CD4-positive, alpha-beta T cell treated with Interleukin-2 at 100 ng/mL for 4 hours (primary cell): Measurements from ENCODE around the gene EXOC4.

Source experiments
- DNase-seq: peaks from one replicate; pipeline ENCODE4 v3.0.0-alpha.2; 2020; ENCODE audit warnings: low spot score

The EXOC4 gene

GRCh38 chr7:133830081-133830480, 577.2 kb downstream of the EXOC4 start:
- DNase-seq: no peak

GRCh38 chr7:133836666-133837065, 583.8 kb downstream of the EXOC4 start:
- DNase-seq: no peak

GRCh38 chr7:133837224-133837623, 584.3 kb downstream of the EXOC4 start:
- DNase-seq: no peak

DNA sequence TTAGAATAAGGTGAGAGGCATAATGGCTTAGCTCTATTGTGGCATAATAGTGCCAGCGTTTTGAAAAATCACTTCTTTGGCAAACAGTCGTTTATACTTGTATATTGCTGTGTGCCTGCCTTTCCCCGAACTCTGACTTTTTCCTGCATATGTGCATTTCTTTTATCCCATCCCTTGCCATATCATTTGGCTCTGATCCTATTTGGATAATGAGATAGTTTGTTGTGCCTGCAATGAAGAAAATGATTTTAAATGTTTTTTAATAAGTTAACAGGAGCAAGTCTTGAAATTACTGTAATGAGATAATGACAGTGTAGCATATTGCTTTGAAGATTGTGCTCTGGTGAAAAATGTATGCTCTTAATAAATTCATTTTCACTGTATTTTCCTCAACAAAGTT, 586.2 kb downstream of the EXOC4 start:
- no peak for DNase-seq

DNA sequence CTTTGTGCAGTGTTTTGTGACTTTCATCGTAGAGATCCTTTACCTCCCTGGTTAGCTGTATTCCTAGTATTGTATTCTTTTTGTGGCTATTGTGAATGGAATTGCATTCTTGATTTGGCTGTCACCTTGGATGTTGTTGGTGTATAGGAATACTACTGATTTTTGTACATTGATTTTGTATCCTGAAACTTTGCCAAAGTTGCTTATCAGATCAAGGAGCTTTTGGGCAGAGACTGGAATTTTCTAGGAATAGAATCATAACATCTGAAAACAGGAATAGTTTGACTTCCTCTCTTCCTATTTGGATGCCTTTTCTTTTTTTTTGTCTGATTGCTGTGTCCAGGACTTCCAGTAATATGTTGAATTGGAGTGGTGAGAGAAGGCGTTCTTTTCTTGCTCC, 590.5 kb downstream of the EXOC4 start:
- DNase-seq: no peak

DNA sequence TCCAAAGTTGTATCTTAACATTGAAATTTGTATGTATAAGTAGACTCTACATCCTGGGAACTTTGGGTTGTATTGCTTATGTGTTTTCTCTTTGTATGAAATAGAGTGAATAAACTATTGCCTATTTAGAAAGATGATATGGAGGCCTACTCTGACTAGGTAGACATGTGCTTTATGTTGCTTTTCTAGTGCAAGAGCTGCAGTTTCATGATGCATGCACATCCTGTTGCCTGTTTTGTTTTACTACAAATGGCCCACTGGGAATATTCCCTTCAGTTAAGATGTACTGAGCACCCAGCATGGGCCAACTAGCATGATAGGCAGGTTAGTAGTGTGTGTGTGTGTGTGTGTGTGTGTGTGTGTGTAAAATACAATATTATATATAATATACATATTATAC, 592.1 kb downstream of the EXOC4 start:
- DNase-seq: no peak

- no peak for DNase-seq
Observed at GRCh38 chr7:133846203-133846945, 593.5 kb downstream of the EXOC4 start.

GRCh38 chr7:133850497-133851280, 597.8 kb downstream of the EXOC4 start:
- DNase-seq: no peak

- DNase-seq: no peak
Observed at GRCh38 chr7:133851411-133851810, 598.5 kb downstream of the EXOC4 start.

DNA sequence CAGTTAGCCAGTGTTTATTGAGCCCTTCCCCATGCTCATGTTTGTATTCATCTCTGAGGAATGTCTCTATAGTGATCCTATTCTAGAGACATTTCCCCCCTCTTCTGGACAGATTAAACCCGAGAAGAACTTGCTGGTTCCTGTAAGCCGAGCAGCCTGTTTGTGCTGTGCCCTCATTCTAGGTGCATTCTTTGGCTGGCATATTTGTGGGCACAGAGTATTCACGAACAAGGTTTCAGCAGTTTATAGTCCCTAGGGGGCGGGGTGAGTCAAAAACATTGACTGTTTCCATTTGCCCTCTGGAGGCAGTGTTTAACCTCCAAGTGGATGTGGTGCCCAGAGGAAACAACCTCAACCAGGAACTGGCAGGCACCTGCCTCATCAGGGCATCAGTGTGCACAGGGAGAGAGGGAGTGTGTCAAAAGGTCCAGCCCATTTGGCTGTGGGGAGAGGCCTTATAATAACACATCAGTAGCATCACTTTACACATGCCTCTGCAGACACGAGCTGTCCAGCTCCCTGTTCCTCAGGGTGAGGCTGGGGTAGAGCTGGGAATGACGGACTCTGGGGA, 600.9 kb downstream of the EXOC4 start:
- no peak for DNase-seq

- peak; percentile 10 for DNase-seq
Observed at GRCh38 chr7:133854739-133855138, 601.9 kb downstream of the EXOC4 start.

DNA sequence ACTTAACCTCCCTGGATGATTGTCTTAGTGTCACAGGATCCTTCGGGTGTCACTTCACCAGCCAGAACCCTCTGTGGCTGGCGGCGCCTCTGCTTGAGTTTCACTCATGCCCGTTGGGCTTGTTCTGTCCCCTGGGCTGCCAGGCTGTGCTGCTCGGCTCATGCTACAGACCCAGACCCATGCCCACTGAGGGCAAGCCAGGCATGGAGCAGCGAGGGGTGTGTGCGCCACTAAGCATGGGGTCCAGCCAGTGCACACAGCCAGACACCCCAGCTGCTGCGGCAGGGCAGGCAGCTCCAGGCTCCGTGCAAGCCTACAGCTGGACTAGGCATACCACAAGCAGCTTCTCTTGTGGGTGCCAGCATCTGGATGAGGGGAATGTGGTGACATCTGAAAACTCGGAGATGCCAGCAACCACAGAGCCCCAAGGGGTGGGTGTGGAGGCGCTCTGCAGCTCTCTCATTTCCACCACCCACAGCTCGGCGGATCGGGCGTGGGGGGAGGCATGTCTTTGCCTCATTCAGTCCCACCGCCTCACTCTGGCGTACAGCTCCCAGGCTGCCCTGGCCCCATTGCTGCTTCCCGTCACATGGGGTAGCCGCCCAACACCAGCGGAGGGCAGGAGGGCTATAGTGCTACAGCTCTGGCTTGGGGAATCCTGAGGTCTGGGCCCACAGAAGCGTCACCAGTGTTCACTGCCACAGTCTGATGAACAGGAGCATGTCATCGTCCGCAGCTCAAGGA, 604.7 kb downstream of the EXOC4 start:
- no peak for DNase-seq

GRCh38 chr7:133858311-133858710, 605.4 kb downstream of the EXOC4 start:
- no peak for DNase-seq

DNA sequence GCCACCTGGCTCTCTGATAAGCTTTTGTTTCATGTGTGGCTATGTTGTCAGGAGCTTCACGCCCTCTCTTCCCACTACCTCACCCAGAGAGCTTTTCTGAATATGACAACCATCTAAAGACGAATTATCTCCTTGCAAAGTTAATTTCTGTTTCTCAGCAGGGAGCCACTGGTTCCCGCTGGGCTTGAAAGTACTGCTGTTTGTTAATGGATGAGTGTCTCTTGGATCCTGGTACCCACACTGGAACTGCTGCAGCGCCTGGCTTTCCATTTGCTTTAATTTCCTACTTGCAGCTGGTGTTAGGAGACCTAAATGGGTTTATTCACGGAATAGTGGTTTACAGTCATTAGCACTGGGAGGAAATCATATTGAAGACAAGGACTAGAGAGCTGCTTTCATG, 606.4 kb downstream of the EXOC4 start:
- DNase-seq: no peak

- DNase-seq: no peak
Observed at GRCh38 chr7:133859871-133860450, 607.1 kb downstream of the EXOC4 start.

GRCh38 chr7:133860628-133861335, 607.9 kb downstream of the EXOC4 start:
- DNase-seq: no peak

GRCh38 chr7:133861876-133862275, 609.0 kb downstream of the EXOC4 start:
- no peak for DNase-seq

DNA sequence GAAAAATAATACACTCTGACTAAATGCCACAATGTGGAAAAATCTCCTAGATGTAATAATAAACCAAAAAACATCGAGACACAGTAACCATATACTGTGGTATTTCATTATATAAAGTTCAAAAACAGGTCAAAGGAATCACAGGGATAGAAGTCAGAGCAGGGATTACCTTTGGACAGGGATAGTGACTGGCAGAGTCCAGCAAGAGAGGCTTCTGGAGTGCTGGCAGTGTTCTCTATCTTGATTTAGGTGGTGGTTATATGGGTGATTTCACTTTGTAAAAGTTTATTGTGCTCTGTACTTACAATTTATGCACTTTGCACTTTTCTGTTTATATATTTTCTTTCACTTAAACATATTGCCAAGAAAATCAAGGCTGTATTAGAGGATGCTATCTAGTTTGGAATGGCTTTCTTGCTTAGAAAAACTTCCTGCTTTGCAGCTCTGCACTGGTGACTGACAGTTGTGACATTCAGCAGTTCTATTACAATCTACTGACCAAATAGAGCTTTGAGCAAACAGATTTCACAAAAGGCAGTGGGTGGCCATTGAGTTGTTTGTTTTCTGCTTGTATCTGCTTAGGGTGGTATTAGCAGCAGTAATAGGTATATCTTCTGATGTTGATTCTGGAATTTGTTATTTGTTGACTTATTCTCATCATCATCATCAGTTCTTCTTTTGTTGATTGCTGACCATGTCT, 610.6 kb downstream of the EXOC4 start:
- no peak for DNase-seq

DNA sequence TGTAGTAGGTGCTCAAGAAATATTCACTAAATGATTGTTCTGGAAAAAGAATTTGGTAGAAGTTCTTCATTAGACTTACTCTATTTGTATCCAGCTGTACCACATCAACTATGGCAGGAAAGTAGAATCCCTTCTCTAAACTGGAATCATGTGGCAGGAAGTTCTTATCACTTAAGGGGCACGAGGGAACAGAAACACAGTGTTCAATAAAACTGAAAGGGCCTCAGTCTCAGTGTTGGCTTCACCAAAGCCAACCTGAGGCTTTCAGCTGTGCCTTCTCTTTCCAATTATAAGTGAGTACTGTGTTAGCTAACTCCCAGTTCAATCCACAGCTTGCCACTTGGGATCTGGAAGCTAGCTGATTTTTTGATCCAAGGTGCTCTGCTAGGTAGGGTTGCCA, 616.7 kb downstream of the EXOC4 start:
- DNase-seq: no peak

DNA sequence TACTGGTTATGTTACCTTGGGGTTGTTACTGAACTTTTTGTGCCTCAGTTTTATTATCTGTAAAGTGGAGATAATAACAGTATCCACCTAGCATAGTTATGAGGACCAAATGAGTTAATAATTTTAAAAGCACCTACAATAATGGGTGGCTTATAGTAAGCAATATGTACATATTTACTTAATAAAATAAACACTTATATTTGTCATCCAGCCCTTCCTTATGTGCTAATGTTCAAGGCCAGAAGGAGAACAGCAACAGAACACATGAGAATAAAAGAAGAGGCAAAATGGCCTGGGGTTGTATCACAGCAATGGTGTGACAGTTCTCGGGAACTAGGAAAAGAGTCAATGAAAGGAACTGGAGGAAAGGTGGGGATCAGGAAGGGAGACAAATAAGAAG, 618.9 kb downstream of the EXOC4 start:
- DNase-seq: no peak

- DNase-seq: no peak
Observed at GRCh38 chr7:133873187-133873586, 620.3 kb downstream of the EXOC4 start.
